GM08714 (cell line): ENCODE data around the gene OXCT1.
"Not testable (repeated sequence)": the region's sequence is repeated elsewhere in the genome, so short reads cannot be mapped to it uniquely, and the experiment has no call there.

Source experiments
- H3K4me3 ChIP-seq: fragments of 200-500 bp; sonication (Bioruptor generic); 2 replicates; pipeline ENCODE4 v1.5.1; 2014; ENCODE audit warnings: mild to moderate bottlenecking, low read length, inconsistent platforms
- ZNF274 ChIP-seq: IDR thresholded peaks from 2 replicates; pipeline ENCODE4 v1.6.1; 2012; ENCODE audit warnings: mild to moderate bottlenecking, low read depth, low read length

The OXCT1 gene

DNA sequence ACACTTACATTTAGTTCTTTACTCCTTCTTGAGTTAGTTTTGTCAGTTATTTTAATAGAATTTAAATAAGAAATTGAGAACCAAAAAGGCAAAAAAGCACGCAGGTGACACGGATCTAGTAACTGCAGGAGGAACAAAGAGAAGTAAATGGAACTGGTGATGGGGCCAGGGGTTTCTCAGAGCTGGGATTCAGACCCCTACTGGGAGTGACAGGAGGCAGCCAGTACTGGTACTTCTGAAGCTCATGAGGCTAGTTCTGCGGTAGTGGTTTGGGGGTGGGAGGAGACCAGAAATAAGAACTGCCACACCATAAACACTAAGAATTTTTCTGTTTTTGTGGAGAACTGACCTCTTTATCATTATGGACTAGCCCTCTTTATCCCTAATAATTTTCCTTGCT is 48.2 kb downstream of the OXCT1 start:
- no peak overlapping the region for H3K4me3 ChIP-seq
- TF ChIP-seq ZNF274, result no peak

DNA sequence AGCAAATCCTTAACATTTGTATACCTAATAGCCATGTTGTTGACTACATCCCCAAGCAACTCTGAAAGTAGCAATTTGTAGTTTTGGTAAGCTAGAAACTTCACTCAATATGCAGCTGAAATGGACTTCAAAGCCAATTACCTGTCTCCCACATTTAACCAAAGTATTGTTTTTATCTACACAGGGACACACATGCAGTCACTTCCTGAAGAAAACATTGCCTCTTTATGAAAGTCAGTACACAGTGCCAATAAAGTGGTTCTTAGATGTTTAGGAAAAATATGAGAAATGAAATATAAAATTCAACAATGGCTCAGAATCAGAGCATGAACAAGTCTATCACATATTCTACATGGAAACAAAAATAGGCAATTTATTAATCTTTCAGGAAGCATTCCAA is 49.2 kb downstream of the OXCT1 start:
- no peak overlapping the region for H3K4me3 ChIP-seq
- TF ChIP-seq ZNF274, result no peak

DNA sequence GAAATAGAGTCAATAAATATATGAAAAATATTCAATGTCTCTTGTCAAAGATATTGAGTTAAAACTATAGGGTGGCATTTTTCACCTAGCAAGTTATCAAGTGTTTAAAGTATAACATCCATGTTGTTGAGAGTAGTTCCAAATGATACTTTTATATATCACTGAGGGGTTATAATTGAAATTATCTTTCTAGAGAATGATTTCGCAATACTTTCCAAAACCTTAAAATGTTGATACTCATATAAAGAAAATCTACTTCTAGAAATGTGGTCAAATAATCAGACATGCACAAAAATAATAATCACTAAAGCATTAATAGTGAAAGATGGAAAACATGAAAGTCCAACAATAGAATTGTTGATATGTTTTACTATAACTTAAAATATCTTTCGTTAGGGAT is 50.1 kb downstream of the OXCT1 start:
- H3K4me3 ChIP-seq, result no peak overlapping the region
- no peak for TF ChIP-seq ZNF274

DNA sequence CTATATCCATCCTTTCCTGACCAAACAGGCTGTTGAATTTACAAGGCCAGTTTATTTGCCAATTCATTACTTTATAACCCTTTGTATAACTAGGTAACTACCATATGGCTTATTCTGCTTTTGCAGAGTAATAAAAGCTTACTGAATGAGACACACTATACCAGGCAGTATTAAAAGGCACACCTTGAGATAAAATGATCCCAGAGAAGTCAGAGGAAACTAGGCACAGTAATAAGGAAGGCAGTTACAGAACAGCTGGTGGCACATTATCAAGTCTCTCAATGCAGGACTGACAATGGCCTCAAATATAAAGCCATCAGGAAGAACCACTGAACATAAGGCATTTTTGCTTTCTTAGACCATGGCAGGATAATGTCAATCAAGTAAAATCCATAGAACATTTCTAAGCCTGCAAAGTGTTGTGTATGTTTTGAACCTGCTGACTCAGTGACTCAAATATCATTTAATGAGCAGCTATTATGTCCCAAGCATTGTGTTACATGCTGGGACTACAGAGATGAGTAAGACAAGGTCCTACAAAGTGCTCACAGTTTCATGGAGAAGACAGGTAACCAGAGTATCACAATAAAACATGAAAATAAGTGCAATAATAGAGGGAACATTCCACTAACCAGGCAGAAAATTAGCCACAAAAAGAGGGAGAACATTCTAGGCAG is 52.5 kb downstream of the OXCT1 start:
- no peak for TF ChIP-seq ZNF274
- no peak overlapping the region for H3K4me3 ChIP-seq

DNA sequence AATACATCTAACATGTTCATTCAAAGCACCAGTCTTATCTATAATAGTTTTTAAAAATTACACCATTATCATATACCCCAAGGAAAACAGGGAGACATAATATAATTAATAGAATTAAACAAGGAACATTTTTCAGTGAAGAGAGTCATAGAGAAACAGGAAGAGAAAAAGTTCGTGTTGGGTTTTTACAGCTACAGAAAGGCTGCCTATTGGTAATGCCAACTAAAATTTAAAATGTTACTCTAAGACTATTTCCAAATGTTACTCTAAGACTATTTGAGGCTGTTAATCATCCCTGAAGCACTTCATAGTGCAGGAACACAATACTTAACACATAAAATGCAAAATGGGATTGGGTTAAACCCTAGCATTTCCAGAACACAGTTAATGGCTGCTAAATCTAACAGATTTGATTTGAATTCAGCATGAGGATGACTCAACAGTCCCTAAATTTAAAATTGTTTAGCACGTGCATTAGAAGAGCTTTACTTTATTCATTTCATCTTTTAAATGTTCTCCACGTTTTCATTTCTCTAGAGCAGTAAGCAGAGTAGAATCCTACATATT is 54.5 kb downstream of the OXCT1 start:
- no peak for TF ChIP-seq ZNF274
- no peak overlapping the region for H3K4me3 ChIP-seq

DNA sequence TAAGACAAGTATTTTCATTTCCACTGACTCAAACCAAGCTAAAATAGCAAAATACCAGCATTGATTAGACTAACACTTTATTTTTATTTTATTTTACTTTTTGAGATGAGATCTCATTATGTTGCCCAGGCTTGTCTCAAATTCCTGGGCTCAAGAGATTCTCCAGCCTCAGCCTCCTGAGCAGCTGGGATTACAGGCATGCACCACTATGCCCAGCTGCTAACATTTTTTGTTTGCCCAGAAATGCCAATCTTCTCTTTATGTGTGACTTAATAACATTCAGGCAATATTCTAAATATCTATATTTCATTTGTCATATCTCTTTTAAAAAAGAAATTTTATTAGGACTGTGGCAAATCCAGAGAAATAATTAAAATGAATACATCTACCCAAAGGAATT is 55.0 kb downstream of the OXCT1 start:
- TF ChIP-seq ZNF274, result no peak
- no peak overlapping the region for H3K4me3 ChIP-seq

DNA sequence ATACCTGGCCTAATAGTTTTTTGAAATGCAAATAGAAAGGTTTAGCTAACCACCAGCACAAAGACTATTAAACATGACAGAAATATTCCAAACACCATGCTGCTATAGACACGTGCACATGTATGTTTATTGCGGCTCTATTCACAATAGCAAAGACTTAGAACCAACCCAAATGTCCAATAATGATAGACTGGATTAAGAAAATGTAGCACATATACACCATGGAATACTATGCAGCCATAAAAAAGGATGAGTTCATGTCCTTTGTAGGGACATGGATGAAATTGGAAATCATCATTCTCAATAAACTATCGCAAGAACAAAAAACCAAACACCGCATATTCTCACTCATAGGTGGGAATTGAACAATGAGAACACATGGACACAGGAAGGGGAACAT is 55.9 kb downstream of the OXCT1 start:
- not testable (repeated sequence) for H3K4me3 ChIP-seq

DNA sequence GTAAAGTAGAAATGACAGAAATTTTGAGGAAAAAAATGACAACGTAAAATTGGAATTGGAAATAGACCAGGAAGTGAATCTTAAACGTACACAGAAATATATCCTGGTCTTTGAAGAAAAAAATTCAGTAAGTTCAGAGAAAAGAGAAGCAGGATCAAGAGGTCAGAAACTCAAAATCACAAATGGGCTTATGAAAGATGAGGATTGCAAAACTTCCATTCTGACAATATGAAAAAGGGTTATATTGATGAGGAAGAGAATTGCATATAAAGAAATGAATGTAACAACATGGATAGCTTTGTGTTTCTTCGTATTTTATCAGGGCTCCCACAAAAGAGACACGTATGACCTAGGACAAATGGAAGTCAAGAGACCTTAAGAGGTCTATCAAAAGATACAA is 58.1 kb downstream of the OXCT1 start:
- no peak for TF ChIP-seq ZNF274
- no peak overlapping the region for H3K4me3 ChIP-seq

DNA sequence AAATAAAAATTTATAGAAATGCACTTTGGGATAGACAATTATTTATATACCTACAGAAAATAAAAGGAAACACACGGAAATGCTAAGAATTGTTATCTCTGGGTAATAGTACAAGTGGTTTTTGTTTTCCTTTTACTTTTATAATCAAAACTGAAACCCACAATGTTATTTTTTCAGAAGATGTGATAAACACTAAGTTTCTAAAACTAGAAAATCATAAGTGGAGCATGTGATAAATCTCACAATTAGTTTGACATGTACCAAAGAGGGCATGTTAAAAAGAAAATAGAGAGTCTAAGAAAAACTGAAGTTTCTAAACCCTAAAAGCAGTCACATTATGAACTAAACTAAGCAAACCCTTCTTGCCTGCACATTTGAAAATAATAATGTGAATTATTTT is 61.1 kb downstream of the OXCT1 start:
- TF ChIP-seq ZNF274, result no peak
- H3K4me3 ChIP-seq, result no peak overlapping the region

DNA sequence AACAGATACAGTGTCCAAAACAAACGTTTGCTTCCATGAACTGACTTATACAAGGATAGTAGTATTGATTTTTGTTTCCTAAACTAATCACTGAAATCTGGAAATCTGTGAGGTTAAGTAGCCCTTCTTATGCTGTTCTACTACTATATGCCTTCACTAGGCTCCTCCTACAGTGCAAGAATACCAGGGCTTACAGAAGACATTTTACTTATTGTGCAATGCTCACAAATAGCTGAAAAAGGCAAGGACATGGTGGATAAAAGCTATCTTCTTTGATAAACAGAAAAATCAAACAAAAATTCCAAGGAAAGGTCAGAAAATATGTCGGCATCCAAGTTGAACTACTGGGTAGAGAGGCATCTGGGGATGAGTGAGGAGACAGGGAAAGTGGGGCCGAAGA is 61.9 kb downstream of the OXCT1 start:
- TF ChIP-seq ZNF274, result no peak
- H3K4me3 ChIP-seq, result no peak overlapping the region

DNA sequence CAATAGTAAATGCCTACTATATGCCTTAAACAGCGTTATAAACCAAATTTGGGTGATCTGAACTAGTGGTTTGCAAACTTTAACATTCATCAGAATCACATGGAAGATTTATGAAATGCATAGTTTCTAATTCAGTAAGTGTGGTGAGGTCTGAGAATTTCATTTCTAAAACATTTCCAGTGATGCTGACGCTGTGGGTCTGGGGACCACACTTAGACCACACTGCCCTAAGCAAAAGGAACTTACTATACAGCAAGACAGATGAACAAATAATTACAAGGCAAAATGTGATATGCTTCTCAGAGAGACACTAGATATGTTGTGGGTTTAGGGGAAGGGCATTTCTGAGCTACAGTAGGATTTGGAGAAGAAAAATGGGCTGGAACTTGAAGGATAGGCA is 72.6 kb downstream of the OXCT1 start:
- no peak for TF ChIP-seq ZNF274
- H3K4me3 ChIP-seq, result no peak overlapping the region

DNA sequence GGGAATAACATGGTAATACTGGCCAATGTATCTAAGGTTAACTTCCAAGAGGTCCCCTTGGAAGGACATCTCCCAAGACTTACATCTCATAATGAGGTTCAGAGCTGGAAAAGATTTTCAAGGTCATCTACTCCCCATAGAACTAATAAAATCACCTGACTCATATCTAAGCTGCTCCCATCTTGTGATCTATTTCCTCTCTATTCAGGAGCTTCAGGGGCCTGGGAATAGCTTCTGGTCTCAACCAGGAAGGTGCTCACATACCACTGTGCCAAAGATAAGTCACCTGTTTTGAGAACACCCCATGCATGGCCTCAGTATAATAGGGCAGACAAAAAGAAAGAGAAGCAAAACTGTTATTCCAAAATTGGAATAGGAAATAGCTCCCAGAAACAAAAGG is 74.2 kb downstream of the OXCT1 start:
- H3K4me3 ChIP-seq, result no peak overlapping the region
- no peak for TF ChIP-seq ZNF274

DNA sequence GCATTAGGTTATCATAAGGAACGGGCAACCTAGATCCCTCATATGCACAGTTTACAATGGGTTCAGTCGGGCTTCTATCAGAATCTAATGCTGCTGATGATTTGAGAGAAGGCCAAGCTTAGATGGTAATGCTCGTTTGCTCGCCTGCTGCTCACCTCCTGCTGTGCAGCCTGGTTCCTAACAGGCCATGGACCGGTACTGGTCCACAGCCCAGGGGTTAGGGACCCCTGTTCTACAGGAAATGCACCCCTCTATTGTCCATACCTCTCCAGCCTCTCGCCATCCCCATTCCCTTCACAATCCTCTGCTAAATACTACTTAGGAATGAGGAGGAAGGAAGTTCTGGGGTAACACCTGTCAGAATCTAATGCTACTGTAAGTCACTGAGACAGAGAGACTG is 75.1 kb downstream of the OXCT1 start:
- TF ChIP-seq ZNF274, result no peak

DNA sequence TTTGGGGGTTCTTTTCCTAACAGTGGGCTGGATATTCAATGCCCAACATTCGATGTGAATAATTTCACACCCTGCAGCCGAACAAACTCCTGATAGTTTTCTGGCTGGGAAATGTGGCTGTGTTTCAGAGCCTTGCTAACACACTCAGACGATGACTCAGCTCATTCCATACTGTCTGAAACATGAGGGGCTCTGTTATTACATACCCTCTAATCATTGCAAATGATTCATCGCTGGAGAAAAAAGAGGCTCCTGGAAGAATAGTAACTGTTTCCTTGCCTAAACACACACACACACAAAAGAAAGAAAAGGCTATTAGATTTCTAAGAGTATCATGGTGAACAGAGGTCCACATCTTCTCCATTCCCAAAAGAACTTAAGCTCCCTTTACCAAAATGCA is 75.8 kb downstream of the OXCT1 start:
- H3K4me3 ChIP-seq, result no peak overlapping the region
- TF ChIP-seq ZNF274, result no peak

More for the DNA sequence above, 75.1 kb downstream of the OXCT1 start:
- H3K4me3 ChIP-seq, result no peak overlapping the region

DNA sequence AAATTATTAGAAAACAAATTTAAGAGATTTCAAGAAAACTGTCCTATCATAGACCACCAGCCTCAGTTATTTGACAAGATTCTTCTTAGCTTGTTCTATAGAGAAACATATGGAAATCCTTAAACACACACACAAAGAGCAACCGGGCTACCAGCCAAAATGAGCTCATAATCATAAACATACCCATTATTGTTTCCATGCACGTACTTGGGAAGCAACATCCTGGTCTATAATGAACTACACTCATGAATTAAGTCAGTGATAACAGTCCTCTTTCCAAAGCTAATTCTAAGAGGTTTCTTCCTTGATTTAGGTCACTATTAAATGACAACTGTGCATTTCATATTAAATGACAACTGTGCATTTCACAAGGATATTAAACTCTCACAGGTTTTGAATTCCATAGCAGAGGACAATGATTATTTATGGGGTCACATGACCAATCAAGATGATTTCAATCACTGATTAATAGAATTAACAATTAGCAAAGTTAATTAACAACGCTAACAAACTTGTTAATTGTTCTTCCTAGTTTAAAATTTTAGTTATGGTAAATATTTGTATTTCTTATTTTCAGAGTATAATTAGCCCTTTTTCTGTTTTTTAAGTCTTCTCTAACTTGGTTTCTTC is 77.0 kb downstream of the OXCT1 start:
- TF ChIP-seq ZNF274, result no peak
- H3K4me3 ChIP-seq, result no peak overlapping the region

DNA sequence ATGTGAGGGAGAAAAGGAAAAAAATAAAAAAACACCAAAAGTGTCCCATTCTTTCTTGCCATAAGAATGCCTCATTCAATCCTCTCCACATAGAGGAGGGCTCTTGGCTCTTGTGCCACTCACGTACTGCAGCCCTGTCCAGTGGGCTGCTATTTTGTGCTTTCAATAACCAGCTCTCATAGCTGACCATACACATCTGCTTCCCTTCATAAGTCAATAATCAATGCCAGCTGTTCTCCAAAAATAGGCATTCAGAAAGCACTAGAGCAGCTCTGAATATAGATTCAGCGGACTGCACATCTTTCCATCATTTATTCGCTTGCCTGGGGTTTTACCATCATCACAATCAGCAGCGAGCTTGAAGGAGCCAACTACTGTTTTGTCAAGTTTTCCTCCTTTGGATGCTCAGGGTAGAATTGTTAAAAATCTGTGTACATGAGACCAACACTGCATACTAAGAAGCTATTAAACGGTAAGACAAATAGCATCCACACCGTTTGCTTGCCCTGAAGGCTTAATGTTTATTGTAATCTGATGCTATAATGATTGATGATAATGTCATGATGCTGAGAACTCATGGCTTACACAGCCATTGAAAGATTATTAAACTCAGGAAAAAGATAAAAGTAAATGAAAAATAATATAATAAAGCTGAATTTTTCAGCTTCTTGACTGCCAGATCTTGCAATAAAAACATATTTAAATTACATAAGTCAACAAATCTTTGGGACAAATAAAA is 80.0 kb downstream of the OXCT1 start:
- TF ChIP-seq ZNF274, result no peak
- H3K4me3 ChIP-seq, result no peak overlapping the region
